Measurements from ENCODE around the gene DHX58.

The DHX58 gene

DNA sequence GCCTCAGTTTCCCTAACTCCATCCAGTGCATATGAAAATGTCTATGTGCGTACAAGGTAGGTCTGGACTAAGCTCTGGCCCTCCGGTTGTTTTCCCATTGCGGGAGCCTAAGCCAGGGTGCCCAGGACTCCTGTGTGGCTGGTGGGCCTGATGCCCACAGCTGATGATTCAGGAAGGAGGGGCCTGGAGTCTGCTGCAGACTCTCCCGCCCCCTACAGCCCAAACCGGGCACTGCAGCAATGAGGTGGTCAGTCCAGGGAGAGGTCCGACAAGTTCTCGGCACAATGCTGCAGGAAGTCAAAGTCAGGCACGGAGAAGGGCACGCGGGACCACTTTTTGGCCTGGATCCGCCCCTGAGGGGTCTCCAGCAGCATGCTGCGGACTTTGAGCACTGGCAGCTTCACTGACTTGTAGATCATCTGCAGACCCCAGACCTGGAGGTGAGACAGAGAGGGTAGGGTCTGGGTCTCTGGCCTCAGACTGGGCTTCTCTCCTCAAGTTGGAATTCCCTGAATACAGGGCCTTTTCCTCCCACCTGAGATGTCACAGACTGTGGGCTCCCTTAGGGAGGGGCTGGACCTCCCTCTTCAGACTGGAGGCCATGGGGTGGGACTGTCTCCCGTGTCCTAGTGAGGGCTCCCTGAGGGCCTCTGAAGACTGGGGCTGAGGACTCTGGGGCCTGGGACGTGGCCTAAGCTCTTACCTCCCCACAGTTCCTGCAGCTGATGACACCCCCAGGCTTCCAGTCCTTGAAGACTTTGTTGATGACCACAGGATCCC is 10.8 kb downstream of the DHX58 start:
- H3K9me3 ChIP-seq (ENCODE audit: insufficient read depth, low read length) = no peaks in the 10 kb centered on the region
- peak overlapping the region; percentile 63 for H3K4me2 ChIP-seq (ENCODE audit: low read length)
- peak overlapping the region; percentile 38 for H3K4me3 ChIP-seq (ENCODE audit: low read length)
- H2AFZ ChIP-seq (ENCODE audit: low read depth, low read length) = no peak overlapping the region
- TF ChIP-seq, protein P1, sequence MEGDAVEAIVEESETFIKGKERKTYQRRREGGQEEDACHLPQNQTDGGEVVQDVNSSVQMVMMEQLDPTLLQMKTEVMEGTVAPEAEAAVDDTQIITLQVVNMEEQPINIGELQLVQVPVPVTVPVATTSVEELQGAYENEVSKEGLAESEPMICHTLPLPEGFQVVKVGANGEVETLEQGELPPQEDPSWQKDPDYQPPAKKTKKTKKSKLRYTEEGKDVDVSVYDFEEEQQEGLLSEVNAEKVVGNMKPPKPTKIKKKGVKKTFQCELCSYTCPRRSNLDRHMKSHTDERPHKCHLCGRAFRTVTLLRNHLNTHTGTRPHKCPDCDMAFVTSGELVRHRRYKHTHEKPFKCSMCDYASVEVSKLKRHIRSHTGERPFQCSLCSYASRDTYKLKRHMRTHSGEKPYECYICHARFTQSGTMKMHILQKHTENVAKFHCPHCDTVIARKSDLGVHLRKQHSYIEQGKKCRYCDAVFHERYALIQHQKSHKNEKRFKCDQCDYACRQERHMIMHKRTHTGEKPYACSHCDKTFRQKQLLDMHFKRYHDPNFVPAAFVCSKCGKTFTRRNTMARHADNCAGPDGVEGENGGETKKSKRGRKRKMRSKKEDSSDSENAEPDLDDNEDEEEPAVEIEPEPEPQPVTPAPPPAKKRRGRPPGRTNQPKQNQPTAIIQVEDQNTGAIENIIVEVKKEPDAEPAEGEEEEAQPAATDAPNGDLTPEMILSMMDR (IDR thresholded peaks at IDR 0.05; ENCODE audit: low read depth, low read length) = peak; percentile 95
- TF ChIP-seq EZH2phosphoT487 (IDR thresholded peaks at IDR 0.05; ENCODE audit: low read depth) = no peak
- H3K9ac ChIP-seq (ENCODE audit: low read length) = no peak overlapping the region; the same call in 1 of the 2 replicates
- H3K27me3 ChIP-seq (ENCODE audit: low read depth, low read length) = no peaks in the 10 kb centered on the region
- peaks cover 8% of the 10 kb centered on the region for H3K36me3 ChIP-seq (replicated peaks; ENCODE audit: low read depth, low read length)
- 0 out of 2 replicates have a peak, but pooled peaks cover under 1% of the 10 kb centered on the region for H4K20me1 ChIP-seq (ENCODE audit: insufficient read depth, low read length)
- no peak overlapping the region for H3K27ac ChIP-seq (ENCODE audit: low read length)
- peaks cover 15% of the 10 kb centered on the region for H3K79me2 ChIP-seq (ENCODE audit: low read length)
- H3K4me1 ChIP-seq (ENCODE audit: low read length) = peaks cover 21% of the 10 kb centered on the region

DNA sequence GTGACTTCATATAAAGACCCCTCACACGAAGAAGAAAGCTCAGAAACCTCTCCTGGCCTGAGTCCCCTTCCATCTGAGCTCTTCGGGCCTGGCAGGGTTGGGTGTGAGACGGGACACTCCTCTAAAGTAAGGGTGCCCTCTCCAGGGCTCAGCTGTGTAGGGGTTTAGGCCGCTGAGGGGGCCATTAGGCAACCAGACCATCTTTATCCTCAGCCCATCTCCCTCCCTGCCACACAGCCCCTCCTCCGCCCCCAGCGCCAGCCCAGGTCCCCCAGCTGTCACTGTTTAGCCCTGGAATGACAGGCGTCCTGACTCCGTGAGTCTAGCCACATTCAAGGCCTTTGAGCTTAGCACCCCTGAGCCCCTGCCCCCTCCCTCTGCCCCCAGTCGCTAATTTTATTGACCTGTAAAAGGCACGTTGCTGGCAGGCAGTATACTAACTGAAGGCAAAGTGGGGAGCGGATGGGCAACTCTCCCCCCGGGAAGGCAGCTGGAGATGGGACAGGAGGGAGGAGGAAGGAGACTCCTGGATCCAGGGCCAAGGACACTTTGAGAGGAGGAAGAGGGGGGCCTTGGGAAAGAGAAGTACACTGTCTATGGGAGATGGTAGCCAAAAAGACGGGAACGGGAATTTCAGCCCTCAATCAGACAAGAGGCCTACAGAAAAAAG is 13.6 kb downstream of the DHX58 start:
- no peaks in the 10 kb centered on the region for H3K9me3 ChIP-seq (ENCODE audit: insufficient read depth, low read length)
- peaks cover 30% of the 10 kb centered on the region for H3K36me3 ChIP-seq (replicated peaks; ENCODE audit: low read depth, low read length)
- peaks cover 48% of the 10 kb centered on the region for H3K4me1 ChIP-seq (ENCODE audit: low read length)
- H3K27ac ChIP-seq (ENCODE audit: low read length) = peak overlapping the region; percentile 97
- H3K4me3 ChIP-seq (ENCODE audit: low read length) = peak overlapping the region; percentile 97
- peak overlapping the region; percentile 97 for H3K4me2 ChIP-seq (ENCODE audit: low read length)
- H3K9ac ChIP-seq (ENCODE audit: low read length) = peak overlapping the region; percentile 65
- peaks cover 28% of the 10 kb centered on the region for H4K20me1 ChIP-seq (ENCODE audit: insufficient read depth, low read length)
- peaks cover 44% of the 10 kb centered on the region for H3K79me2 ChIP-seq (ENCODE audit: low read length)
- H2AFZ ChIP-seq (ENCODE audit: low read depth, low read length) = no peak overlapping the region; the same call in 1 of the 2 replicates
- TF ChIP-seq EZH2phosphoT487 (IDR thresholded peaks at IDR 0.05; ENCODE audit: low read depth) = no peak
- TF ChIP-seq, protein P1 (IDR thresholded peaks at IDR 0.05; ENCODE audit: low read depth, low read length) = peak; percentile 26; the same call in 1 of the 2 replicates
- no peaks in the 10 kb centered on the region for H3K27me3 ChIP-seq (ENCODE audit: low read depth, low read length)

DNA sequence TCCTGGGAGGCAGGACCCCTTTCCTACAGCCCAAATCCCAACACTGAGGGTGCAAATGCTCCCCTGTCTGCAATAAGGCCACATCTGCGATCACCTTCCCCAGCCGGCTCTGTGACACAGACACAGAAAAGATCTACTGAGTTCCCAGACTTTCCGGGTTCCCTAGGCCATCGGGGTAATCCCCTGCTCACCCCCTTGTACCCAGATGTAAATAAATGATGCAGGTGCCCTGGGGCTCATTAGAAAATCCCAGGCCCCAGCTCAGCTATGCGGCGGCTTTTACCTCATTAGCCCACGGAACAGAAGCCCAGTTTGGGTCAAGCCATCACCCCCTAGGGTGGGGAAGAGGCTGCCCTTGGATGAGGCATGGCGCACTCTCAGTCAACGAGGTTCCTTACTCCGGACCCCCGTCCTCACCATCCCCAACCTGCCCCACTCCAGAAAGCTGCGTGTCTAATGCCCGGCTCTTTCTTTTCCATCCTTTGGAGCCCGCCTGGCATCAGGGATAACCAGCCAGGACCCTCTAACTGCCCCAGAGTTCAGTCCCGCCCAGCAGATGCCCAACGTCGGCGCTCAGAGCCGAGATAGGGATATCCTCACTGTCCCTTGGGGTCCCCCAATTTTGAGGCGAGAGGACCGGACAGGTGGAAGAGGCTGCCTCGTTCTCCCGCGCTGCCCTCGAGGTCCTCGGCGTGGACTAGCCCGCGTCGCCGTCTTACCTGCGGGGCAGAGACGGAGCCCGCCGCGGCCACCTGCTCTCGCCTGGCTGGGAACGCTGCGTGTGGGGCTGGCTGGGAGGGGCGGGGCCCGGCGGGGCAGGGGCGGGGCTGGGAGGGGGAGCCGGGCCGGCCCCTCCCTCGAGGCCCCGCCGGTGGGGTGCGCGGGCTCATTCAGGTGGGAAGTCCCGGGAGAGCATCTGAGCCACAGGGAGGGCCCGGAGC is 14.6 kb downstream of the DHX58 start, which contains the start of gene ZNF385C:
Gene ZNF385C, minus strand, starts transcription at position 783 of the 941 bp plus-strand sequence. CDS start 35,417 bp downstream, outside the sequence.
- Histone ChIP-seq H3K9ac (ENCODE audit: low read length) (peak within 1 kb of the TSS; percentile 100), H3K4me3 (ENCODE audit: low read length) (peak within 1 kb of the TSS; percentile 97), H3K36me3 (replicated peaks; ENCODE audit: low read depth, low read length) (peaks cover 30% of the 10 kb centered on the region), H3K4me1 (ENCODE audit: low read length) (peaks cover 48% of the 10 kb centered on the region), H3K79me2 (ENCODE audit: low read length) (peaks cover 53% of the 10 kb centered on the region), H2AFZ (ENCODE audit: low read depth, low read length) (no peak within 1 kb of the TSS; the same call in 1 of the 2 replicates), H3K27me3 (ENCODE audit: low read depth, low read length) (no peaks in the 10 kb centered on the region), H3K4me2 (ENCODE audit: low read length) (peak within 1 kb of the TSS; percentile 97), H3K9me3 (ENCODE audit: insufficient read depth, low read length) (no peaks in the 10 kb centered on the region), H3K27ac (ENCODE audit: low read length) (peak within 1 kb of the TSS; percentile 97), H4K20me1 (ENCODE audit: insufficient read depth, low read length) (peaks cover 36% of the 10 kb centered on the region)
- no peak for TF ChIP-seq EZH2phosphoT487 (IDR thresholded peaks at IDR 0.05; ENCODE audit: low read depth)
- TF ChIP-seq, protein P1 (IDR thresholded peaks at IDR 0.05; ENCODE audit: low read depth, low read length) = no peak
